Stimulated activated CD4-positive, alpha-beta T cell treated with anti-CD3 and anti-CD28 coated beads, Interleukin-4, amount 100 ng/mL, for 24 hours (primary cell): ENCODE measurements around the gene HPD.

Experiments
- DNase-seq: peaks from one replicate; pipeline ENCODE4 v3.0.0-alpha.2; 2020

The HPD gene

GRCh38 chr12:121827351-121828099, 31.1 kb downstream of the HPD start:
- DNase-seq: no peak

- DNase-seq: no peak
Measured at GRCh38 chr12:121826318-121827150, 32.1 kb downstream of the HPD start.

GRCh38 chr12:121825041-121825523, 33.6 kb downstream of the HPD start:
- DNase-seq: no peak

- no peak for DNase-seq
Measured at GRCh38 chr12:121823727-121824115, 34.9 kb downstream of the HPD start.

- no peak for DNase-seq
Measured at GRCh38 chr12:121823101-121823726, 35.4 kb downstream of the HPD start.

GRCh38 chr12:121822393-121823100, 36.1 kb downstream of the HPD start:
- DNase-seq: no peak

- DNase-seq: no peak
Measured at GRCh38 chr12:121820056-121820455, 38.6 kb downstream of the HPD start.

GRCh38 chr12:121819212-121819949, 39.3 kb downstream of the HPD start:
- no peak for DNase-seq

GRCh38 chr12:121817648-121818043, 41.0 kb downstream of the HPD start:
- DNase-seq: no peak

GRCh38 chr12:121816925-121817647, 41.6 kb downstream of the HPD start:
- DNase-seq: no peak

GRCh38 chr12:121815263-121815662, 43.4 kb downstream of the HPD start:
- no peak for DNase-seq

- DNase-seq: no peak
Measured at GRCh38 chr12:121814429-121815119, 44.1 kb downstream of the HPD start.

- DNase-seq: no peak
Measured at GRCh38 chr12:121813951-121814350, 44.7 kb downstream of the HPD start.

- DNase-seq: no peak
Measured at GRCh38 chr12:121812921-121813896, 45.5 kb downstream of the HPD start.

- no peak for DNase-seq
Measured at GRCh38 chr12:121812320-121812871, 46.3 kb downstream of the HPD start.

GRCh38 chr12:121811434-121812319, 47.0 kb downstream of the HPD start:
- DNase-seq: peak; percentile 67

- no peak for DNase-seq
Measured at GRCh38 chr12:121810833-121811433, 47.7 kb downstream of the HPD start.
